Skeletal muscle satellite cell (primary cell): ENCODE data around the gene ARMH3.
A peak's percentile ranks its signal among the peaks of the same experiment; 100 is the strongest.

Experiments
- H3K27me3 ChIP-seq: 2 replicates; pipeline ENCODE4 v1.7.0; 2013; ENCODE audit warnings: low read length; ENCODE audit not compliant: control insufficient read depth, insufficient read depth
- H3K36me3 ChIP-seq: 2 replicates; pipeline ENCODE4 v1.7.0; 2013; ENCODE audit warnings: mild to moderate bottlenecking, control low read depth, low read length; ENCODE audit not compliant: insufficient read depth
- H3K4me1 ChIP-seq: 2 replicates; pipeline ENCODE4 v1.7.0; 2013; ENCODE audit warnings: low read length; ENCODE audit not compliant: control insufficient read depth, insufficient read depth
- H3K4me2 ChIP-seq: 2 replicates; pipeline ENCODE4 v1.7.0; 2013; ENCODE audit warnings: mild to moderate bottlenecking, low read length
- H3K4me3 ChIP-seq: 2 replicates; pipeline ENCODE4 v1.7.0; 2013; ENCODE audit warnings: low read length
- H3K9ac ChIP-seq: 2 replicates; pipeline ENCODE4 v1.7.0; 2013; ENCODE audit warnings: mild to moderate bottlenecking, low read depth, low read length, moderate library complexity
- H3K9me3 ChIP-seq: replicated peaks from 2 replicates; pipeline ENCODE4 v1.7.0; 2013; ENCODE audit warnings: mild to moderate bottlenecking, control low read depth, low read length

The ARMH3 gene

DNA sequence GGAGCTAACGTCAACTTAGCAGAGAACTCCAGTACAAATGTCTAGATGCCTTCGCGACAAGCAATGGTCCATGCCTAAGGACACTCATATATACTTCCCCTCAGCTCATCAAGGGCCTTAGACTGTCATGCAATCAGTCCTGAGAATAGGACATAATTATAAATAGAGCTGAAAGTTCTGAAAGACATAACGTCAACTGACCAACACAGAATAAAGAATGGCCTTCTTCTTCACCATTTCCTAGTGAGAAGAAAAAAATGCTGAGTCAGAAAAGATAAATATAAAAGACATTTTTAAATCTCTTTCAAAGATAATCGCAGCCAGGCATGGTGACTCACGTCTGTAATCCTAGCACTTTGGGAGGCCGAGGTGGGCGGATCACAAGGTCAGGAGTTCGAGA lies 83.2 kb downstream of the ARMH3 start:
- Histone ChIP-seq H3K36me3 (peaks cover 18% of the 10 kb centered on the region), H3K4me3 (no peak overlapping the region), H3K4me1 (peaks cover 6% of the 10 kb centered on the region), H3K27me3 (no peaks in the 10 kb centered on the region), H3K4me2 (no peak overlapping the region), H3K9me3 (no peaks in the 10 kb centered on the region), H3K9ac (no peak overlapping the region)

DNA sequence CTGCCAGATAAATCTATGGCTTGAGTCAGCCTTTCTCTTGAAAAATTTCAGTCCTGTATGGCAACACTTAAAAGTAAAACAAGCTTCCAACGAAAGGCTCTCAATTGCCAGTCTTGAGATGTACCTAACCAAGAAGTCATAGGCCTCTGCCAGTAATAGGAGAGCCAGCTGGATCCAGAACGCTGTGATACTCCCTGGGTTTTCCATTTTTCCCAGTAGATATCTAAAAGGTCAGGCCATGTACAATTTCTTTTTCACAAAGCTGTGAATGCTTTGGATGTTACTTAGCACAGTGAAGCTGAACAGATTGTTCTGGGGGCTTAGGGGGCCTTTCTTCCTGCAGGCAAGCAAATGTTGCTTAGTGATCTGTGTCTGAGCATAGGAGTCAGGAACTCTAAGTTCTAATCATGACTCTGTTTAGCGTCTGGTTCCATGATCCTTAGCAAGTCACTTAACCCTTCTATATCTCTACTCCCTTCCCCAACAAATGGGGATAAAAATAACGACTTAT lies 86.5 kb downstream of the ARMH3 start:
- Histone ChIP-seq H3K4me3 (no peak overlapping the region), H3K4me2 (no peak overlapping the region), H3K9me3 (no peaks in the 10 kb centered on the region), H3K4me1 (peaks cover 9% of the 10 kb centered on the region), H3K27me3 (no peaks in the 10 kb centered on the region), H3K9ac (no peak overlapping the region), H3K36me3 (peaks cover 15% of the 10 kb centered on the region)

DNA sequence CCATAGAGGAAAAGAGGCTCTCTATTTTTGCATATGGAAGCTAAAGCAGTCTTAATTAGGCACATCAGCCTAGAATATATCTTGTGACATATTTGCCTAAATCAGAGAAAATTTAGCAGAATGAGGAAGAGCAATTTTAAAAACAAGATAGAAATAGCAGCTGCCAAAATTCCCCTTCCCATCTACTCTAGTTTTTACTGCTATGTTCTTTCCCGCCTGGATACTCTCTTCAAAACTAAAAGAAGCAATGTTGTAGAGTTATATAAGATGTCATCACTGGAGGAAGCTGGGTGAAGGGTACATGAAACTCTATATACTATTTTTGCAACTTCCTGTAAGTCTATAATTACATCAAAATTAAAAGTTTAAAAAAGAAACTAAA lies 87.0 kb downstream of the ARMH3 start:
- Histone ChIP-seq H3K27me3 (no peaks in the 10 kb centered on the region), H3K9me3 (no peaks in the 10 kb centered on the region), H3K9ac (no peak overlapping the region), H3K4me2 (no peak overlapping the region), H3K36me3 (peaks cover 15% of the 10 kb centered on the region), H3K4me1 (peaks cover 9% of the 10 kb centered on the region), H3K4me3 (no peak overlapping the region)

DNA sequence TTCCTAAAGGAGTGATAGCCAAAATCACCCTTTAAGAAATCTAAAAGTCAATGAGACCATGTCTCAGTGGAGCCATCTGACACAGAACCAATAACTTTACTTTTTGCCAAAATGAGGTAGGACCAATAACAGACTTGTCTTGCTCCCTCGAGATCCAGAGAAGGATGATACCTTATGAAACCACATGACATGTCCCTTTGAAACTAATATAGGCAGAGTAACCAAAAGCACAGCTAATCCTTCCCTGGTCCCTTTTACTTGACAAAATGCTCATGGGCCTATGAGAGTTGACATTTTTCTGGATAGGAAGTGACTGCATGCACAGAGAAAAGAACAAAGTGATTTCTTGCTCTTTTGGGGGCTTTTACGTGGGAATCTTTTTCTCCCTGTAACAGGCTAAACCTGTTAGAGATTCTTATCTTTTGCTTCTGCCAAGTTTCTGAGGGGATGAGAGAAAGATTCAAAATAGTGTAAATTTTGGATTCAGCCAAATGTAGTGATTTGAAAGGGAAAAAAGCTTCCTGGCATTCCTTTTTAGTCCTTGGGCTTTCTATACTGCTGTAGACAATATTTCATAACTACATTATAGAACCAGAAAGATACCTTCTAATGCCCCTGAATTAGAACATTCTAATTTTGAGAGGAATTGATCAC lies 87.6 kb downstream of the ARMH3 start:
- Histone ChIP-seq H3K36me3 (peaks cover 15% of the 10 kb centered on the region), H3K27me3 (no peaks in the 10 kb centered on the region), H3K9ac (no peak overlapping the region), H3K9me3 (no peaks in the 10 kb centered on the region), H3K4me2 (no peak overlapping the region), H3K4me1 (peaks cover 9% of the 10 kb centered on the region), H3K4me3 (no peak overlapping the region)

DNA sequence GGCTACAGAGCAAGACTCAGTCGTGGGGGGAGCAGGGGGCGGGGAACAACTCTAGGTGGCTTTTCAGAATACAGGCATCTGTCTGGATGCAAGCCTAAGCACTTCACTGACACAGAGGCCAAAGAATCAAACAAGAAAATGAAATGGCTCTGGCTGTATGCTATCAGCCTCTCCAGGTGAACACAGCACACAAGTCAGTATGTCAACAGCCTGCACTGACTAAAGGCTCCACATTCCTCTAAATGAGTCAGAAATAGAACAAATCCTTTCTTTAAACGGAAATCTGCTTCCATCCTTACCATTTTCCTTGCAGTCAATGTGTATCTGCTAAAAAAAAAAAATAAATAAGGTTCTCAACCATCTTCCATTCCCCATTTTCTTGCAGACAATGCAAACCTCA lies 88.3 kb downstream of the ARMH3 start:
- Histone ChIP-seq H3K4me3 (no peak overlapping the region), H3K9me3 (no peaks in the 10 kb centered on the region), H3K4me2 (no peak overlapping the region), H3K4me1 (peaks cover 10% of the 10 kb centered on the region), H3K36me3 (peaks cover 14% of the 10 kb centered on the region), H3K9ac (no peak overlapping the region), H3K27me3 (no peaks in the 10 kb centered on the region)

DNA sequence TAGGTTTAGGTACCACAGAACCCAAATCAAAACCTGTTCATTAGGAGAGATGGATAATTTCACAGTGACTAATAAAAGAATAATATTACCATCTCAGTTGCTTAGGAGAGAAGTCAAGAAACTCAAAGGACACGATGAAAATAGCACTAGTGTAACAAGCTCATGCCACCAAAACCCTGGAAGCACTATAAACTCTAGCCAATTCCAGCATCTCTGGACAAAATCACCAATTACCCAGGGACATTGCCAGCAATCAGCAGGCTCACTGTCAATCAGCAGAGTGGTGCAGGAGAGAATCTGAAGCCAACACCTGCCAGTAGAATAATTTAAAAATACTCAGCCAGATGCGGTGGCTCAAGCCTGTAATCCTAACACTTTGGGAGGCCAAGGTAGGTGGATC lies 88.9 kb downstream of the ARMH3 start:
- no peak overlapping the region for H3K9ac ChIP-seq
- no peak overlapping the region for H3K4me3 ChIP-seq
- no peaks in the 10 kb centered on the region for H3K9me3 ChIP-seq
- H3K36me3 ChIP-seq, result peaks cover 8% of the 10 kb centered on the region
- peaks cover 16% of the 10 kb centered on the region for H3K4me1 ChIP-seq
- H3K4me2 ChIP-seq, result no peak overlapping the region
- H3K27me3 ChIP-seq, result no peaks in the 10 kb centered on the region

DNA sequence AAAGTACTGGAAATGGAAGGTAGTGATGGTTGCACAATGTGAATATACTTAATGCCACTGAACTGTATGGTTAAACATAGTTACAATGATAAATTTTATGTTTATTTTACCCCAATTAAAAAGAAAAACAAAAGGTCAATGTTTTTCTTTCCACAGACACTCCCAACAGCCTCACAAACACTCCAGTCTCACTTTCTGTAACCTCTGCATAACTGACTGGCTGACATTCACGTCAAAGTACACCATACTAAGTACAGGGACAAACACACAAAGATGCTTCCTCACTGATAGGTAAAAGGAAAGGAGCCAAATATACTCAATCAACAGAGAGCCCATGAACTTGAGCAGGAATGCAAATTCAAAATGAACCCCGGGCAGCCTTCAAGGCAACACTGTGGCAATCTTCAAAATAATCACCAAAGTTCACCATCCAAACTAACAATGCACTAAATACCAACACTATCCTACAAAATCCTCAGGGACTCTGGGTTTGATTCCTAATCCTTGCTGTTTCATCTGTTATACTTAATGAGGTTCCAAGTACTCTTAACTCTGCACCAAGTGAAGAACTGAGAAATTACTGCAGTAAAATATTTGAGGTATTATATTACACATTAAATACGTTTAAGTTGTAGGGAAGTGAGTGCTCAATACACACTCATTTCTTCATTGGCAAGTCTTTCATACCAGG lies 90.8 kb downstream of the ARMH3 start:
- no peak overlapping the region for H3K9ac ChIP-seq
- no peak overlapping the region for H3K4me3 ChIP-seq
- H3K36me3 ChIP-seq, result peaks cover 7% of the 10 kb centered on the region
- H3K27me3 ChIP-seq, result no peaks in the 10 kb centered on the region
- peaks cover 30% of the 10 kb centered on the region for H3K4me1 ChIP-seq
- H3K4me2 ChIP-seq, result no peak overlapping the region
- no peaks in the 10 kb centered on the region for H3K9me3 ChIP-seq

DNA sequence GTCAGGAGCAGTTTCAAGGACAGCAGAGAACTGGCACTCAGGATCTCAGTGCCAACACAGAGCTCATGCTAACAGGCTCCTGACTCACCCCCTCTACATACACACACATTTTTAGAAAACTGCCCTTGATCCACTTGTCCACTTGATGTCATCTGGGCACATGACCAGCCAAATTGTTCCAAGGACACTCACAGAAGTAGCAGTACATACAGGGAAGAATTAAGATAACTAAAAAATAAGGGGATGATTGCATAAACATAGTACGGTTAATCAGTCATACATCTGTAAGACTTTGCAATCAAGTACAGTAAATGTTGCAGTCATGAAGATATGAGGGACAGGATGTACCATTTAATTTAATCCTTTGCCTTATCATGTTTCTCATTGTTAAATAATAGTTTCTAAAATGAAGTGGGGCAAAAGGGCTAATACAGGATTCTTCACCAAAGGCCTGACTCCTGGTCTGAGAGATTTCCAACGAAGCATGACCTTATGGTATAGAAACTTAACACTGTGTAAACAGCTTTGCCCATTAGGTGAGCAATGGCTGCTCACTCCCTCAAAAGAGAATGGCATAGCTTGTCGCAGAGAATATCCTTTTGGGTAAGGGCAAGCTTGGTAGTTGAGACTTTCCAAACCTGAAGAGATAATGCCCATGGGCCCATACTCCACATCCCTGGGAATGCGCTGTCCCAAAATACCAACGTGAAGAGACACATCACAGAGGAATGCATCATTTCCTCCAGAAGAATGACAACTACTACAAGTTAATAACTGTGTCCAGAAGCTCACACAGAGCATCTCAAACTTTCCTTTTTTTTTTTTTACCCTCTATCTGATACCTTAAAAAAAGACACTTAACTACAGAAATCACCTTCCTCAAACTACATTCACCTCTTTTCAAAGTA lies 94.1 kb downstream of the ARMH3 start:
- no peaks in the 10 kb centered on the region for H3K27me3 ChIP-seq
- peak overlapping the region; percentile 38 for H3K9ac ChIP-seq
- H3K4me3 ChIP-seq, result peak overlapping the region; percentile 23
- H3K36me3 ChIP-seq, result no peaks in the 10 kb centered on the region
- no peaks in the 10 kb centered on the region for H3K9me3 ChIP-seq
- peaks cover 21% of the 10 kb centered on the region for H3K4me1 ChIP-seq
- H3K4me2 ChIP-seq, result peak overlapping the region; percentile 50

DNA sequence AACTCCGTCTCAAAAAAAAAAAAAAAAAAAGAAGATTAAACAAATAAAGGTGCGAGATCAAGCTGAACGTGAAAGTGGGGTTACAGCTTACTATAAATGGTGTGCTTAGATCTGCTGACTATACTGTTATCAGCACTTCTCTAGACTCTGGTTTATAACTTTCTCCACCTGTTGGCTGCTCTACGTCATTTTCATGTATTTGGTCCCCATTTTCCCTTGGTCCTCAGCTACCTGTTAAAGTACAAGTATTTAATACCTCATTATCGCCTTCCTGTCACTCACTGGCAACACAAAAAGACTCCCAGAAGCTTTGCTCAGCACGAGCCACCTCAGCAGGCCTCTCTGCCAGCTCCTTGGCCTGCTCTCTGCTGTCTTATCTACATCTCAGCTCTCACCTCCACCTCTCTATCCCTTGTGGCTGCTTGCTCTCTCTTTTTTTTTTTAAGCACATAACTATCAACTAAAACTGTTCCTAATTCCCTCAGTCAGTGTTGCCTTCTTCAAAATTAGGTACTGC lies 95.0 kb downstream of the ARMH3 start:
- H3K36me3 ChIP-seq, result no peaks in the 10 kb centered on the region

DNA sequence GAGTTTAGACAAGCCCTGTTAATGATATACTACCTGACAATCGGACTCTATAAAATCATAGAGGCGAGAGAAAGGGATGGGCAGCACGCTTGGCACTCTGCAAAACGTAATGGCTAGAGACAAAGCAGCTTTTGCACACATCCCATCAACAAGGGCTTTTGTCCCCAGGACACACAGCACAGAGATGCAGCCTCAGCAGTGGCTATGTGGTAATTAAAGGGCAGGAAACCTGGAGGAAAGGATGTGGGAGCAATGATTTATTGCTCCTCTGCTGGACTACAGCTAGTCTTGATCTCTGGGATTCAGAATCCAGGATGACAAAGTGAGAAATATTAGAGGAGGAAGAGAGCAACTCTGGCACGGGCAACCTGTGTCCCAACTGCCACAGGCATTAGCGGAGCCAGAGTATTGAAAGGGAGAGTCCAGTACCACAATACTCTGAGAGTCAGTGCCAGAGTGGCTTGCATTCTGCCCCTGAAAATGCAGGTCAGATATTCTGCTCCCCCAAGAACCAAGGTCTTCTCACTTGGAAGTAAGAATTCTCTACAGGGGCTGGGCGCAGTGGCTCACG lies 96.5 kb downstream of the ARMH3 start:
- H3K27me3 ChIP-seq, result no peaks in the 10 kb centered on the region
- no peak overlapping the region for H3K9ac ChIP-seq
- H3K4me1 ChIP-seq, result peaks cover 21% of the 10 kb centered on the region
- no peak overlapping the region for H3K4me2 ChIP-seq
- no peak overlapping the region for H3K4me3 ChIP-seq
- H3K9me3 ChIP-seq, result no peaks in the 10 kb centered on the region
- peaks cover 6% of the 10 kb centered on the region for H3K36me3 ChIP-seq

More for the DNA sequence above, 95.0 kb downstream of the ARMH3 start:
- Histone ChIP-seq H3K4me2 (peak overlapping the region; percentile 50), H3K4me1 (peaks cover 21% of the 10 kb centered on the region), H3K9ac (peak overlapping the region; percentile 38), H3K27me3 (no peaks in the 10 kb centered on the region), H3K9me3 (no peaks in the 10 kb centered on the region), H3K4me3 (no peak overlapping the region)

DNA sequence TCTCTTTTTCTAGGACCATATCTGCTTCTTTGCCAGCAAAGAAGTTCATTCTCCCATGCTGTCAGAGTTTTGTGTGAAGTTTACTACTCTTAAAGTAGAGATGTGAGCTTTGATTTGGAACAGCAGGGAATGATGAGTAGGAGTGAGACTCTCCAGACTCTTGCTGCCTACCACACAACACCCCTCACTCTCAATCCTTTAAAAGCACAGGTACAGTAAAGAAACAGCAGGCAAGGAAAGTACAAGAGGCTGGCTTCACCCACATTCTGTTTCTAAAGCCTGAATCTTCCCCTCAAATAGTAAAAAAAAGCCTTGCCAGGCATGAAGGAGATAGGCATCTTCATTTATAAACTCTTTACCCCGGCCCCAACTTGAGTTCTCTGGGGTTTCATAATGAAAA lies 97.3 kb downstream of the ARMH3 start:
- peaks cover 21% of the 10 kb centered on the region for H3K4me1 ChIP-seq
- no peak overlapping the region for H3K4me2 ChIP-seq
- no peaks in the 10 kb centered on the region for H3K9me3 ChIP-seq
- H3K36me3 ChIP-seq, result peaks cover 10% of the 10 kb centered on the region
- no peak overlapping the region for H3K4me3 ChIP-seq
- no peak overlapping the region for H3K9ac ChIP-seq
- H3K27me3 ChIP-seq, result no peaks in the 10 kb centered on the region
